HG03520 (cell line): ENCODE data around the gene DNAH11.
"Not testable (repeated sequence)": the region's sequence is repeated elsewhere in the genome, so short reads cannot be mapped to it uniquely, and the experiment has no call there.

Experiments
- ATAC-seq: cut with Tn5 transposase; IDR thresholded peaks from one replicate; pipeline ENCODE4 v1.9.1; 2021; ENCODE audit warnings: mild to moderate bottlenecking, moderate library complexity; ENCODE audit not compliant: unreplicated experiment

The DNAH11 gene

GRCh38 chr7:21768279-21768678 lies 225.4 kb downstream of the DNAH11 start:
- no peak for ATAC-seq

- no peak for ATAC-seq
These were observed 228.4 kb downstream of the DNAH11 start for GRCh38 chr7:21771266-21771665.

GRCh38 chr7:21771906-21772610 lies 229.2 kb downstream of the DNAH11 start:
- ATAC-seq: no peak

- no peak for ATAC-seq
These were observed 230.5 kb downstream of the DNAH11 start for GRCh38 chr7:21773326-21773725.

GRCh38 chr7:21777921-21778320 lies 235.1 kb downstream of the DNAH11 start:
- no peak for ATAC-seq

GRCh38 chr7:21778953-21779352 lies 236.1 kb downstream of the DNAH11 start:
- no peak for ATAC-seq

GRCh38 chr7:21782996-21783395 lies 240.2 kb downstream of the DNAH11 start:
- no peak for ATAC-seq

GRCh38 chr7:21784989-21785388 lies 242.2 kb downstream of the DNAH11 start:
- ATAC-seq: no peak

GRCh38 chr7:21805791-21806190 lies 263.0 kb downstream of the DNAH11 start:
- no peak for ATAC-seq

GRCh38 chr7:21806388-21806787 lies 263.5 kb downstream of the DNAH11 start:
- ATAC-seq: no peak

- no peak for ATAC-seq
These were observed 276.2 kb downstream of the DNAH11 start for GRCh38 chr7:21819048-21819447.

- no peak for ATAC-seq
These were observed 286.0 kb downstream of the DNAH11 start for GRCh38 chr7:21828841-21829240.

GRCh38 chr7:21829731-21830130 lies 286.9 kb downstream of the DNAH11 start:
- ATAC-seq: no peak

- ATAC-seq: no peak
These were observed 301.9 kb downstream of the DNAH11 start for GRCh38 chr7:21844742-21845141.

- no peak for ATAC-seq
These were observed 307.9 kb downstream of the DNAH11 start for GRCh38 chr7:21850531-21851285.

- no peak for ATAC-seq
These were observed 308.7 kb downstream of the DNAH11 start for GRCh38 chr7:21851559-21851967.

- not testable (repeated sequence) for ATAC-seq
These were observed 322.9 kb downstream of the DNAH11 start for GRCh38 chr7:21865631-21866204.

- ATAC-seq: no peak
These were observed 323.9 kb downstream of the DNAH11 start for GRCh38 chr7:21866731-21867130.

GRCh38 chr7:21867226-21867625 lies 324.4 kb downstream of the DNAH11 start:
- no peak for ATAC-seq

GRCh38 chr7:21867816-21868575 lies 325.2 kb downstream of the DNAH11 start:
- ATAC-seq: no peak

- no peak for ATAC-seq
These were observed 325.7 kb downstream of the DNAH11 start for GRCh38 chr7:21868576-21868850.
